Measurements from ENCODE around the gene PPP6R1.

DNA sequence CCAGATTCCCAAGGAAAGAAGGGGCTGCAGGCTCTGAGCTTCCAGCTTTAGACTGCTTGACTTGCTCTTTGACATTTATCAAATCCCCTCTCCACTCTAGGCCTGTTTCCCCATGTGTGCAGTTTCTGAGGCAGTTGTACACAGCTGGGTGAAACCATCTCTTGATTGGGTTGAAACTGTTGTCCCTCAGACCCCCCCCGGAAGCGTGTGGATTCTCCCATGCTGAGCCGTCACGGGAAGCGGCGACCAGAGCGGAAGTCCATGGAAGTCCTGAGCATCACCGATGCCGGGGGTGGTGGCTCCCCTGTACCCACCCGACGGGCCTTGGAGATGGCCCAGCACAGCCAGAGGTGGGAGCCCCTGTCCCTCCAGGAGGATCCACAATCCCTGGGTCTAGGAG, 44.7 kb upstream of the PPP6R1 start:
- TF ChIP-seq, protein P1, sequence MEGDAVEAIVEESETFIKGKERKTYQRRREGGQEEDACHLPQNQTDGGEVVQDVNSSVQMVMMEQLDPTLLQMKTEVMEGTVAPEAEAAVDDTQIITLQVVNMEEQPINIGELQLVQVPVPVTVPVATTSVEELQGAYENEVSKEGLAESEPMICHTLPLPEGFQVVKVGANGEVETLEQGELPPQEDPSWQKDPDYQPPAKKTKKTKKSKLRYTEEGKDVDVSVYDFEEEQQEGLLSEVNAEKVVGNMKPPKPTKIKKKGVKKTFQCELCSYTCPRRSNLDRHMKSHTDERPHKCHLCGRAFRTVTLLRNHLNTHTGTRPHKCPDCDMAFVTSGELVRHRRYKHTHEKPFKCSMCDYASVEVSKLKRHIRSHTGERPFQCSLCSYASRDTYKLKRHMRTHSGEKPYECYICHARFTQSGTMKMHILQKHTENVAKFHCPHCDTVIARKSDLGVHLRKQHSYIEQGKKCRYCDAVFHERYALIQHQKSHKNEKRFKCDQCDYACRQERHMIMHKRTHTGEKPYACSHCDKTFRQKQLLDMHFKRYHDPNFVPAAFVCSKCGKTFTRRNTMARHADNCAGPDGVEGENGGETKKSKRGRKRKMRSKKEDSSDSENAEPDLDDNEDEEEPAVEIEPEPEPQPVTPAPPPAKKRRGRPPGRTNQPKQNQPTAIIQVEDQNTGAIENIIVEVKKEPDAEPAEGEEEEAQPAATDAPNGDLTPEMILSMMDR (conservative IDR thresholded peaks at IDR 0.05) = no peak
- no peak for TF ChIP-seq ZFX (IDR thresholded peaks at IDR 0.05)
